GM19238 (cell line): ENCODE data around the gene RSPH6A.
A peak's percentile ranks its signal among the peaks of the same experiment; 100 is the strongest.

Experiments used
- DNase-seq: peaks from one replicate; pipeline ENCODE4 v3.0.0; 2011; ENCODE audit warnings: low spot score; ENCODE audit not compliant: insufficient read length

RSPH6A gene

DNA sequence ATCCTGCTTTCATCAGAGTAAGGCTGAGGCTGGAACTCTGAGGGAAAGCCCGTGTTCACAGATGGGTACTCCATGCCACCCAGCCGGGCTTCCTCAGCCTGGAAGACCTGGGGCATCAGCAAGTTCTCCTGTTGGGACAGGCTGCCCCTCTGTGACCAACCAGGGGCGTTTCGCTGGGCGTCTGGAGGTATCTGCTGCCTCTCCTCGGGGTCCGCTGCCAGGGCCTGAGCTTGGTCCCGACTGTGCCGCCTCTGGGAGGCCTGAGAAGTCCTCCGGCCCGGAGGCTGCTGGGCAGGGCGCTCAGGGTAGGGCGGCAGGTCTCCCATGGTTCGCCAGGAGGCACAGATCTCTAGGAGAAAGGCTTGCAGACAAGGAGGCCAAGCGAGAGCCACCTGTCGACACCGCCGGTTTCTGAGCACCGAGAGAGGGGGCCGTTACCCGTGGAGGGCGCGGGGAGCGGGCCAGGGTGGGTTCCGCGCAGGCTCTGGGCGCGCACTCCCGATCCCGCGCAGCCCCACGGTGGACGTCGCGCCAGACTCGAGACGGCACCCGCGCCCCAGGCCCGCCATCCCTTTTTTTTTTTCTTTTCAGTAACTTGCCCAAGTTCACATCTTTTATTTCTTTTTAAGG is at the start of gene RSPH6A:
Gene RSPH6A, minus strand, starts transcription at position 458 of the 630 bp plus-strand sequence. Its CDS starts 132 bp downstream, at position 326.
- DNase-seq, result no peak

DNA sequence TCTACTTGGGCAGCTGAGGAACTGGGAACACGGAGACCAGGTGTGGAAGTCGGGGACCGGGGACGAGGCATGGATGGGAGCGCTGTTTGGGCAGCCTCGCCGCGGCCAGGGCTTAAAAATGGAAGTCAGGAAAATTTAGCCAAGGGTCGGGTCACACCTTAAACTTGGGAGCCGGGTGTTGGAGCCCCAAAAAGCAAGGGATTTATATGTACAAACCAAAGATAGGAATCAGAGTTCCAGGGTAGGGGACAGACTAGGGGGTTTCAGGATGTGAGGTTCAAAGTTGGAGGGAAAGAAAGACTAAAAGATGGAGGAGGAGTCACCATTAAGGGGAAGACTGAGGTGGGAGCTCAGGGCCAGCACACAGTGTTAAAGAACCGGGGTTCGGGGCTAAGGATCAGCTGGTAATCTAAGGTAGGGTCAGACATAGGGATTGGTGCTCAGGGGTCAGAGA is 49.5 kb upstream of the RSPH6A start:
- DNase-seq, result no peak

DNA sequence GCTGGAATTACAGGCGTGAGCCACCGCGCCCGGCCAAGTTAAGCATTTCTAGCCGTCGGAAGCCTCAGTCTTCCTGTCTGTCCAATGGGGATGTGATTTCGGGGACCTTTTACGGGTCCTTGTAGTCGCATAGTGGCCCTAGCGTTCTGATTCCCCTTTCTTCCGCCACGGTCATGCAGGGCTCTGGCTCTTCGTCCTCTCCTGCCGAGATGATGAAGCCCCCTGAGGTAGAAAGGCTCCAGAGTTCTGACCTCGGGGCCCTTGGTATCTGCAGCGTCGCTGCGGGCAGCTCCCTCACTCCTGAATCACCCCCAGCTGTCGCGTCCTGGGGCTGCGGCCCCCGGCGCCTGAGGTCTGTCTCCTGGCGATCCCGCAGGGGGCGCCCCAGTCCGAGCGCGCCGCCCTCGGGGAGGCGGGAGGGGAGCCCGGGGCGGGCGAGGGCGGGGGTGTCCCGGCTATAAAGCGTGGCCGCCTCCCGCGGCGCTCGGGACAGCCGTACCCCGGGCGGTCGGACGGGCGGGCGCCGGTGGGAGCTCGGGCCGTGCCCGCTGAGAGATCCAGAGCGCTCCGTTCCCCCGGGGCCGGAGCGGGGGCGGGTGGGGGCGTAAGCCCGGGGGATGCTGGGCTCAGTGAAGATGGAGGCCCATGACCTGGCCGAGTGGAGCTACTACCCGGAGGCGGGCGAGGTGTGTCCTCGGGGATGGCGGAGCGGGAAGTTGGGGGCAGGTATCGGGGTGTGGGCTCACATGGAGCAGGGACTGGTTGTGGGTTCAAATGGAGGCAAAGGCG is 48.9 kb upstream of the RSPH6A start, which contains the start of gene FOXA3:
Gene FOXA3, plus strand, starts transcription at position 487 of the 789 bp plus-strand sequence. Its CDS starts 131 bp downstream, at position 618.
- peak; percentile 88 for DNase-seq

DNA sequence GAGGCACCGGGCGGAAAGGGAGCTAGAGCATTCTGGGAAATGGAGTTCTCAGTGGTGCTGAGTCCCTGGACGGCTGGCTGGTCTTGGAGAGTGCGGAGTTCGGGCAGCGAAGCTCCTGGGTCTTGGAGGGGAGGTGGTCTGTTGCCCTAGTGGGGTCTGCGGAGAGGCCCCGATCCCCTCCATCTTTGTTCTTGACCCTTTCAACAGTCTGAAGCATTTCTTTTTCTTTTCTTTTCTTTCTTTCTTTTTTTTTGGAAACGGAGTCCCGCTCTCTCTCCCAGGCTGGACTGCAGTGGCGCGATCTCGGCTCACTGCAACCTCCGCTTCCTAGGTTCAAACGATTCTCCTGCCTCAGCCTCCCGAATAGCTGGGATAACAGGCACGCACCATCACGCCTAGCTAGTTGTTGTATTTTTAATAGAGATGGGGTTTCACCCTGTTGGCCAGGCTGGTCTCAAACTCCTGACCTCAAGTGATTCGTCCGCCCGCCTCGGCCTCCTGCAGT is 48.3 kb upstream of the RSPH6A start:
- DNase-seq, result no peak

DNA sequence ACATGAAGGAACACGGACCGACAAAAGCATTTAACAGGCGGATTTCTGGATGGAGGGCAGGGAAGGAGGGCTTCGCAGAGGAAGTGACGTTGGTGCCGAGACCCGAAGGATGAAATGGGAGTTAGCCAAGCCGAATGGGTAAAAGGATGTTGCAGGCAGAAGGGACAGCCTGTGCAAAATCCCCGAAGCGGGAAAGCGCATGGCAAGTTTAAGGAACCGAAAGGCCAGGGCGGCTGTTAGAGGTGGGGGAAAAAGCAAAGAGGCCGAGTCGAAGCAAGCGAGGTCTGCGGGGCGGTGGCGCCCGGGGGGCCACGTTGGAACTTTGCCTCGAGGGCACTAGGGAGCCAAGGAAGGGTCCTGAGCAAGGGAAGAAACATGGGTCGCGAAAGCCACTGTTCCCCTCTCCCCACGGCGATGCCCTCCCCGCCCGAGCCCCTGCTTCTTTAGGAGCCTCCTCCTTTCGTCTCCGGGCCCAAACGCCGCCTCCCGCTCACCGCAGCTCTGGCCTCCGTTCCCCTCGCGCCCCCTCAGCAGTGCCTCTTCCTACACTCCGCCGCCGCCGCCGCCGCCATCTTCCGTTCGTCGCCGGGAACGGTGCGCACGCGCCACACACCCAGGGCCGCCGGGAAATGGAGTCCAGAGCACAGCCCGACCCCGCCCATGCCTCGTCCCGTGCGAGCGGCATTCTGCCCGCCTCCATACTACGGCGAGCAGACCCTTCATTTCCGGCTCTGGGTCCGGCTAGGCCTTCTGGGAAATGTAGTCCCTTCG is 47.6 kb upstream of the RSPH6A start, which contains the start of gene SYMPK:
Gene SYMPK, minus strand, starts transcription at position 584 of the 771 bp plus-strand sequence. CDS start 8,652 bp downstream, outside the sequence.
- peak; percentile 100 for DNase-seq

DNA sequence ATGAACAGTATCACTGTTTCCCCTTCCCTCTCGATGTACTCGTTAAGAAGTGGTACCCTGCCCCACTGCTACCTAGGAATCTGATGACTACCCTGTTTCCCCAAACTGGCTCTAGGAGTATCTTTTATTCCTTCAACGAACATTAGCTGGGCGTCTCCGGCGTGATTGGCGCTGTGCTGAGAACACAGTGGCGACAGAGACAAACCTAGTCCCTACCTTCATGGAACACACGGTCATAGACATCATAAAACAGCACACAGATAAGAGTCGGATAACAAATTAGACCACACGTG is 47.1 kb upstream of the RSPH6A start:
- DNase-seq, result no peak

DNA sequence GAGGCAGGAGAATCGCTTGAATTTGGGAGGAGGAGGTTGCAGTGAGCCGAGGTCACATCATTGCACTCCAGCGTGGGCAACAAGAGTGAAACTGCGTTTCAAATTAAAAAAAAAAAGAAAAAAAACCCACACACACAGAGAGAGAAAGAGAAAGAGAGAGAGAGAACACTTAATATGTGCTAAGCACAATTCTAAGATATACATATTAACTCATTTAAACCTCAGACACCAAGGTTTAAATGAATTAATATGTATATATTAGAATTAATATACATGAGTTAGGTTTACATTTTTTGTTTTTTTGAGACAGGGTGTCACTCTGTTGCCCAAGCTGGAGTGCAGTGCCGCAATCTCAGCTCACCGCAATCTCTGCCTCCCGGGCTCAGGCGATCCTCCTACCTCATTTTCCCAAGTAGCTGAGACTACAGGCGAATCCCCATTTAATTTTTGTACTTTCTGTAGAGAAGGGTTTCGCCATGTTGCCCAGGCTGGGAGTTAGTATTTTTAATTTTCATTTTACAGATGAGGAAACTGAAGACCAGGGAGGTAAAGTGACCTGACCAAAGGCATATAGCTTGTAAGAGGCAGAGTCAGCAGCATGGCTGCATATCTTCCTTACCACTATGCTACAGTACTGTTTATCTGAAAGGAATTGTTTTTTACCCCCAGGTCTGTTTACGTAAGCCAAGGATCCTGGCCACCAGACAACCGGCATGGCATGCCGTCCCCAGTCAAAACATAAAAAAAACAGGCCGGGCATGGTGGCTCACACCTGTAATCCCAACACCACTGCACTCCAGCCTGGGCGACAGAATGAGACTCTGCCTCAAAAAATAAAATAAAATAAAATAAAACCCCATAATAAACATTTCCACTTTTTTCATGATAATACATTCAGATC is 45.5 kb upstream of the RSPH6A start:
- DNase-seq, result no peak

DNA sequence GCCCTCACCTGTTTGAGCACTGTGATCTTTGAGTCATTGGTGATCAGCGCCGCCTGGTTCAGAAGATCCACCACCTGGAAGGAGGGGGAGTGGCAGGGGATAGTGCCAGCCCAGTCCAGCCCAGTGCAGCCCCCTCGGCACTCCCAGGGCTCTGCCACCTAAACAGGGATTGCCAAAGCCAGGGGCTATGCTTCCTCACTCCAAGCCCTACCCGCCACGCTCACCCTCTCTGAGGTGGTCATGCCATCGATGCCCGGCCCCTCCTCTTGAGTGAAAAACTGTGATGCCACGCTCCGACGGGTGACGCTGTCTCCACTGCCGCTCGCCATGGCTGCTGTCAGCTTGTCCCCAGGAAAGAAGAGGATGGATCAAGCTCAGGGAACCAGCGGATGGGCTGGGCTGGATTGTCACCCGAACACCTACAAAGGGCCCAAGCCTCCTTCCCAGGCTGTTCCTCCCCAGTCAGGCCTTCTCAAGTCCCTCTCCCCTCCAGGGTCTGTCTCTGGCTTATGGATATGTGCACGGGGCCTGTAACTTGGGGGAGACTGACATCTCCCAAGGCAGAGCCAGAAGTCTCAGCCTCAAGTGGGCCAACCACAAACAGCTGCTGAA is 39.2 kb upstream of the RSPH6A start:
- no peak for DNase-seq

DNA sequence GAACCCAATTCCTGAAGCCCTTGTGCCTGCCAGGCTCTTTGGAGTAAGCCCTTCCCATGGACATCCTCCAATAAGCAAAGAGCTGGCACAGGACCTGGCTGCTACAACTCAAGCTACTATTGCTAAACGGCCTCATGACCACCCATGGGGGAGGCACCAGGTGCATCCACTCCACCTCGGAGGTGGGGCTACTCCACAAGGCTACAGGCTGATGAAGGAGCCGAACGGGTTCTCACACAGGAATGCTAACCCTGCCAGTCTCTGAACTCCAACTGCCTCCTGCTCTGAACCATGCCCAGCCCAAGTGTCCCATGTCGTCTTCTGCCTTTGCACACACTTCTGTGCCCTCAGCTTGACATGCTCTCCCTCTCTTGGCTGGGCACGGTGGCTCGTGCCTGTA is 37.9 kb upstream of the RSPH6A start:
- no peak for DNase-seq

DNA sequence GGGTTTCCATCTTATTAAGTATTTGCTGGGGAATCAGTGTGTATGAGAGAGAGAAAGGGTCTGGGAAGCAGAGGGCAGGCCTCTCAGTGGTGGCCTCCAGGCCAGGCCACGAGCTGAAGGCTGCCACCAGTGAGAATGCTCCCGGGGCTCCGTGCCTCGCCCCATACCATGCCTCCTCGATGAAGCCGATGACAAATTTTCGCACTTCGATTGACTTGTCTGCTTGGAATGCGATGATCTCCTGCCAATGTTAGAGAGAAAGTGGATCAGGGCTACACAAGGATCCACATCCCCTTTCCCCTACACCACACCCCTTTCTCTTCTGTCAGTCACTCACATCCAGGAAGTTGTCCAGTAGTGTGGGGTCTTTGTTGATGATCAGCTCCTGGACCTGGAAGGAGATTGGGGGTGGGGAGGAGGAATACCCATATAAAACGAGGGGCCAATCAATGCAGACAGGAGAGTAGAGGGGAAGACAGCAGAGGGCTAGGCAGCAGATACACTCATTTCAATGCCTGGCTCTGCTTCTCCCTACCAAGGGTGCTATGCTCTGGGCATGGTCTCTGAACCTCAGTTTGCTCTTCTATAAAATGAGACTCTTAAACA is 37.1 kb upstream of the RSPH6A start:
- no peak for DNase-seq

DNA sequence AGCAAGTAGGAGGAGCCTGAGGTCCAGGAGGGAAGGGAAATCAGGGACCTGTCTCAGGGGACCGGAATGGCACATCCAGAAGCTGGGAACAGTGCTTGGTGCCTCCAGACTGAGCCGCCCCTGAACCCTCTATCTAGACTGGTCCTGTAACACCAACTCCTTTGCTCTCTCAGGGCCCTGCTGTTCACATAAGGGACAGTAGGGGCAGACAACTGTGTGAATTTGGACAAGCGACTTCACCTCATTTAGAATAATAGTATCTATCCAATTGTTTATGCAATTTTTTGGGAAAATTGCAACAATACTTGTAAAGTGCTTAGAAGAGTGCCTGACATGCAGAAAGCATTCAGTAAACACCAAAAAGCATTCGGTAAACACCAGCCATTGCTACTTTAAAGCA is 33.8 kb upstream of the RSPH6A start:
- DNase-seq, result no peak

DNA sequence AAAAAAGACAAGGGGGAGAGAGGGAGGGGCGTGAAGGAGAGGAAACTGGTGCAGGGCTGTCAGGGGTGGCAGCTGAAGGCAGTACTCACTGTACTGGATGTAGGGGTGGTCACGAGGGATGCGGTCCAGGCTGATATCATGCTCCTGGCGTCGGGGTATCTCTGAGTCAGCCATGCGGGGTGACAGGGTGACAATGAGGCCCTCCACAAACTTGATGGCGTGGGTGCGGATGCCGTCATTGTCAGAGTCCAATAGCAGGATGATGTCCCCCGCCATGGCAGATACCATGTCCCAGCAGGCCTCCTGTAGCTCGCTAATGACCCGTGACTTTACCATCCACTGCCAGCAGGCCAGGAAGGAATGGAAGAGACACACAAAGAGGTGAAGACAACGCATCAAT is 32.6 kb upstream of the RSPH6A start:
- no peak for DNase-seq

DNA sequence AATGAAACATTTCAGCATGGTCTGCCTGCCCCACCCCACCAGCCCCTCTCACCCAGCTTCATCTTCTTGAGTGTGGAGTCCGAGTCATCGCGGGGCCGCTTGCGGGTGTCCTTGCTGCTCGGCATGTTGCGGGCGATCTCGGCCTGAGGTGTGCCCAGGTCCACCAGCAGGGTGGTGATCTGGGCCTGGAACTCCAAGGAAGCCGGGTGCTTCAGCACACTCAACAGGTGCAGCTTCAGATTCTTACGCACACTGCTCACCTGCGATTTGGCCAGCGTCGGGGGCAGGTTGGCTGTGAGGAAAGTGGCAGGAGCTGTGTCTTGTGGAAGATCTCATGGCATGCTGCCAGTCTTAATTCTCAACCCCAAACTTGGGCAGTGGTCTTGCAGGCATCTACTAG is 27.1 kb upstream of the RSPH6A start:
- DNase-seq, result no peak

DNA sequence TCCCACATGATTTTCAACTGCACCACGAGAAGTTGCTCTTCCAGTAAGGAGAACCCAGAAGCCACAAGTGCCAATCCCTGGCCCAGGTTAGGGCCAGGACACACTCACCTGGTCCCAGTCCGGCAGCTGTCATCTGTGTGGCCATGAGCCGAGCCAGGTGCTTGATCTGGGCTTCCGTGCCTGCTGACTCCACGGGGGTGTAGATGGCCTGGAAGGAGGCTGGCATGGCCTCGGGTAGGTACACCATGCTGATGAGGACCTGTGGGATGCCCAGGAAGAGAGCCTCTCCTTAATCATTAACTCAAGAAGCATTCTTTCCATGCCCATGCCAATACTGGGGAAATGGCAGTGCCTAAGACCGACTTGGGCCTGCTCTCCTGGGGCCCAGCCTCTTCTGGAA is 19.9 kb upstream of the RSPH6A start:
- DNase-seq, result no peak

DNA sequence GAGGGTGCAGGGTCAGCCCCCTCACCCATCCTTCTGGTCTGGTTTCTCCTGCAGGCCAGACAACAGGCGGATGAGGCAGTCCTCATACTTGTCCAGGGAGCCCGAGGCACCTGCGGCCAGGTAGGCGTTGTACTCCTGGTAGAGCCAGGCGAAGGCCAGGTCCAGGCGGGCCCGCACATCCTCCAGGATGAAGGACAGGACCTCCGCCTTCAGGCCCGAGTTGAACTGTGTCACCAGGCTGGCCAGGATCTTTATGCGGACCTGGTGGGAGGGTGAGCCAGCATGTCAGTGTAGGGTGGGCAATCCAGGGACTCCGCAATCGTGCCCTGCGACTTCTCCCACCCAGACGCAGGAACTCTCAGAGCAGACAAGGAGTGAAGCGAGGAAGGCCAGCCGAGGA is 13.8 kb upstream of the RSPH6A start:
- no peak for DNase-seq

DNA sequence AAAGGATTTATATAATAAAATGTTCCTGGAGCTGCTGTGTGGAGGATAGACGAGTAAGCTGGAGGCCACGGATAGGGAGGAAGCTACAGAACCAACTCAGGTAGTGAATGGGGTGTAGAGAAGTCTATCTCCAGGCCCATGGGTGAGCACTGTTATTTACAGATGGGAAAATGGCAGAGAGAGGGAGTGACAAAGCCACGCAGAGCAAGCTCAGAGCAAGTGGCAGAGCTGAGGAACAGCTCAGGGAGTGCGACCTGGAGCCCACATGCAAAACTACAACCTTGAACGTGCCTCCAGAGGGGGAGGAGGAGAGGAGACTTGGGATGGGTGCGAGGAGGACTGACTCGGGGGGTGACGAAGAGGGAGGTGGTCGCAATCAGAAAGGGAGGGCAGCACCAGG is 13.4 kb upstream of the RSPH6A start:
- no peak for DNase-seq

DNA sequence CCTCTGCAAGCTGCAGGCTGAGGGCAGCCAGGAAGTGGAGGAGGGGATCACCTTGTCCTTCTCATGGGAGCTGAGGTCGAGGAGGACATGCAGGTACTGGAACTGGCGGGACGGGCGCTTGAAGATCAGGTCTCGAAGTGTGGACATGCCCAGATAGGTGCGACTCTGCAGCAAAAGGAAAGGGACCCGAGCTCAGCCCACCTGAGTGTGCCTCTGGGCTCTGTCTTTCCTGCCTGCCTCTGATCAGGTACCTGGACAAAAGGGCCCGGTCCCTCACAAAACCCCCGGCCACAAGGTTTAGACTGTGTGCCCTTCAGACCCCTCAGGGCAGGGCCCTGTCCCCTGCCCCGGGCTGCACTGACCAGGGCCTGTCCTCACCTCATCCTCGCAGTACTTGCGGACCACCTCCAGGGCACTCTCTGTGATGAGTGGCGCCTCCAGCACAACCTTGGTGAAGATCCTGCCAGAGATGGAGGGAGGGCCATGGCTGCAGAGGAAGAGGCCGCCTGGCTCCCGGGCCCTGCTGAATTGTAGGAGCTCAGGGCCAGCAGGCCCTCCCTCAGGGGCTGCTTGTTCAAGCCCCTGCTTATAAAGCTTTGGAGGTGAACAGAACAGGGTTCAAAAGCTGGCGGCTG is 12.5 kb upstream of the RSPH6A start:
- DNase-seq, result no peak

DNA sequence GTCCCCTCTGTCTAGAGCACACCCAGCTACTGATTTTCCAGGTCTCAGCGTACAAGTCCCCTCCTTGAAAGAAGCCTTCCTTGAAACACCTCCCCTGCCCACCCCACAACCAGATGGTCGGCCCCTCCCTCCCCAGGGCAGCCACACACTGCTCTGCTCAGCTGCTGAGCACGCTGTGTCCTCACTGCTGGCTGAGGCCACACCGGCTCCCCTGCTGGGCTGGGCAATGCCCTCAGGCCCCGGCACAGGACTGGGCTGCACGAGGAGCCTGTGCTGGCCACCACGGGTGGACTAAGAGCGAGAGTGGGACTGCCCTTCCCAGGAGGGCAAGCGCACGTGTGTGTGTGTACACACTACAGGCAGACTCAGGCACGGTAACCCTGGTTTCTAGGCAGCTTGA is 11.8 kb upstream of the RSPH6A start:
- no peak for DNase-seq
